Panc1 (cell line): ENCODE data around the gene GRIP2. TPM values are rescaled to one million over a fixed set of nuclear protein-coding genes. Genes with fewer than 3 reads are reported as not detected.

ENCODE experiments used
- ATAC-seq: fragments of 200-7000 bp; cut with Tn5 transposase; 2 replicates; pipeline ENCODE4 v1.9.1; 2020; ENCODE audit warnings: mild to moderate bottlenecking, moderate library complexity
- BruUV-seq: library from RNA; stranded (reverse); fragments of 400-500 nt; replicated peaks from 2 replicates; lab custom pipeline; 2021; lab: Mats Ljungman, UMichigan
- CTCF ChIA-PET: fragments of 300-600 bp; sonication (Branson Sonifier 250); formaldehyde crosslinking; loops from one replicate; lab custom pipeline; 2022; ENCODE audit warnings: antibody characterized with exemption; lab: Charles Lee
- POLR2A ChIA-PET: fragments of 300-600 bp; sonication (Branson Sonifier 250); formaldehyde crosslinking; loops from one replicate; lab custom pipeline; 2022; ENCODE audit warnings: antibody characterized with exemption; lab: Charles Lee
- DNase-seq: peaks from one replicate; pipeline ENCODE4 v3.0.0-alpha.2; 2010; ENCODE audit warnings: low read depth, low spot score
- H3K27ac ChIP-seq: 2 replicates; pipeline ENCODE4 v1.5.1; 2011; ENCODE audit warnings: mild to moderate bottlenecking, low read length, inconsistent platforms
- H3K27me3 ChIP-seq: fragments of 200-500 bp; sonication (Bioruptor generic); 2 replicates; pipeline ENCODE4 v1.6.0; 2014; ENCODE audit warnings: low read length, inconsistent platforms; ENCODE audit not compliant: control insufficient read depth, insufficient read depth
- H3K36me3 ChIP-seq: fragments of 200-500 bp; sonication (Bioruptor generic); 2 replicates; pipeline ENCODE4 v1.5.1; 2014; ENCODE audit warnings: inconsistent platforms, mild to moderate bottlenecking, low read length, moderate library complexity; ENCODE audit not compliant: control insufficient read depth, insufficient read depth
- H3K4me1 ChIP-seq: 2 replicates; pipeline ENCODE4 v1.5.1; 2011; ENCODE audit warnings: inconsistent platforms, mild to moderate bottlenecking, low read length, moderate library complexity; ENCODE audit not compliant: control insufficient read depth, insufficient read depth
- H3K4me3 ChIP-seq, 2 experiments: 2 replicates each; pipeline ENCODE4 v1.5.1; 2011 to 2012; ENCODE audit warnings: low read depth in 2 of 2, low read length in 2 of 2, mild to moderate bottlenecking in 2 of 2, inconsistent platforms in 1 of 2, moderate library complexity in 1 of 2
- H3K9me3 ChIP-seq: fragments of 200-500 bp; sonication (Bioruptor generic); 2 replicates; pipeline ENCODE4 v1.5.1; 2014; ENCODE audit warnings: low read depth, mild to moderate bottlenecking, inconsistent platforms, low read length, moderate library complexity; ENCODE audit not compliant: control insufficient read depth, insufficient read depth
- POLR2AphosphoS5 ChIP-seq: IDR thresholded peaks from 2 replicates; pipeline ENCODE4 v1.6.1; 2012; ENCODE audit warnings: mild to moderate bottlenecking, low read depth, low read length, moderate library complexity
- SIN3A ChIP-seq: IDR thresholded peaks from 2 replicates; pipeline ENCODE4 v1.6.1; 2012; ENCODE audit warnings: low read depth, mild to moderate bottlenecking, low read length, moderate library complexity, borderline replicate concordance; ENCODE audit not compliant: insufficient read depth
- TCF7L2 ChIP-seq: IDR thresholded peaks from 2 replicates; pipeline ENCODE4 v1.6.1; 2011; ENCODE audit warnings: mild to moderate bottlenecking, low read depth, low read length, inconsistent platforms
- in situ Hi-C: cut with HindIII; loops from 2 replicates; pipeline ENCODE4 v1.10.0; 2016; ENCODE audit warnings: low sequenced_read_pairs, low pct_unique_long_range_greater_than_20kb
- intact Hi-C: fragments of 100-400 bp; cut with micrococcal nuclease; formaldehyde crosslinking; loops from one replicate; pipeline ENCODE4 v1.10.0; 2022; ENCODE audit not compliant: unreplicated experiment
- total RNA-seq: library from RNA; stranded (reverse); gene quantifications from one replicate; pipeline ENCODE4 v1.2.1, GENCODE V29; 2021; ENCODE audit not compliant: unreplicated experiment
- TF ChIP-seq, protein P1 (sequence below), 2 experiments: IDR thresholded peaks; 2 replicates each; pipeline ENCODE4 v1.6.1; 2011 to 2012; ENCODE audit warnings: low read depth in 2 of 2, control low read depth in 1 of 2, low read length in 1 of 2, mild to moderate bottlenecking in 1 of 2, moderate library complexity in 1 of 2; ENCODE audit not compliant: insufficient read depth in 1 of 2
- TF ChIP-seq, protein P2 (sequence below): fragments of 450-650 bp; IDR thresholded peaks from 2 replicates; pipeline ENCODE4 v1.5.1; 2017; ENCODE audit warnings: mild to moderate bottlenecking

The GRIP2 gene
- total RNA-seq, 1 experiment from 2014 or later: 6.5 TPM

DNA sequence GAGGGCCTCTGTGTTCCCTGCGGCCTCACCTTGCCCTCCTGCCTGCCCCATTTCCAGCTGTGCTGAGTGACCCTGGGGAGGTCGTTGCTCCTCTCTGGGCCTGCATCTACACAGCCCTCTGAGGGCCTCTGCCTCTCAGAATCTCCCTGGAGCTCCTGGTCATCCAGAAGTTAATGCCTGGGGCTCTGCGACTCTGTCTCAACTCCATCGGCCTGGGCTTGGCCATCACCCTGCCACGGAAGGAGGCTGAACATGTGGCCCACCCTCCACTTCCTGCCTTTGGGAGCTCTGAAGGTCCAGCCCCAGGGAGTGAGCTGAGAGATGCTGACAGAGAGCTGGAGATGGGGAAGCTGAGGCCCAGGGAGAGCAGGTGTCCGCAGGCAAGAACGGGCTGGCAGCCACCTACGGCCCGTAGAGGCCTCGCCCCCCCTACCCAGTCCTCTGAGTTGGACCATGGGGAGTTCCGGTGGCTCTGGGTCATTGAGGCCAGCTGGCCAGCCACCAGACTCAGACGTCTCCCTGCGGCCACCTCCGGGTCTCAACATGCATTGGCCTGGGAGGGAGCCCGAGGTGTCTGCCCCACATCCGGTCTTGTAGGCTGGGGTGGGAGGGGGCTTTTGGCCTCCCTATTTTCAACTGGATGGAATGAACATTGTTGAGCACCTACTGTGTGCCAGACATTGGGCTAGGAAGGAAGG is 34.2 kb downstream of the GRIP2 start:
- Histone ChIP-seq H3K4me1 (no peaks in the 10 kb centered on the region), H3K36me3 (no peaks in the 10 kb centered on the region), H3K27ac (no peak overlapping the region), H3K27me3 (no peaks in the 10 kb centered on the region), H3K4me3 (no peak overlapping the region), H3K9me3 (no peaks in the 10 kb centered on the region)
- DNase-seq (no peak), ATAC-seq (no peak)
- intact Hi-C loops (loop anchor here (5.0 kb wide), 1 partner anchor 416 kb away; no protein-coding TSS in a partner anchor), in situ Hi-C loops (no loop called here)
- CTCF ChIA-PET: no interaction called here
- POLR2A ChIA-PET: no interaction called here
- TF ChIP-seq TCF7L2 (no peak), SIN3A (no peak), POLR2AphosphoS5 (no peak)
- TF ChIP-seq, protein P1, sequence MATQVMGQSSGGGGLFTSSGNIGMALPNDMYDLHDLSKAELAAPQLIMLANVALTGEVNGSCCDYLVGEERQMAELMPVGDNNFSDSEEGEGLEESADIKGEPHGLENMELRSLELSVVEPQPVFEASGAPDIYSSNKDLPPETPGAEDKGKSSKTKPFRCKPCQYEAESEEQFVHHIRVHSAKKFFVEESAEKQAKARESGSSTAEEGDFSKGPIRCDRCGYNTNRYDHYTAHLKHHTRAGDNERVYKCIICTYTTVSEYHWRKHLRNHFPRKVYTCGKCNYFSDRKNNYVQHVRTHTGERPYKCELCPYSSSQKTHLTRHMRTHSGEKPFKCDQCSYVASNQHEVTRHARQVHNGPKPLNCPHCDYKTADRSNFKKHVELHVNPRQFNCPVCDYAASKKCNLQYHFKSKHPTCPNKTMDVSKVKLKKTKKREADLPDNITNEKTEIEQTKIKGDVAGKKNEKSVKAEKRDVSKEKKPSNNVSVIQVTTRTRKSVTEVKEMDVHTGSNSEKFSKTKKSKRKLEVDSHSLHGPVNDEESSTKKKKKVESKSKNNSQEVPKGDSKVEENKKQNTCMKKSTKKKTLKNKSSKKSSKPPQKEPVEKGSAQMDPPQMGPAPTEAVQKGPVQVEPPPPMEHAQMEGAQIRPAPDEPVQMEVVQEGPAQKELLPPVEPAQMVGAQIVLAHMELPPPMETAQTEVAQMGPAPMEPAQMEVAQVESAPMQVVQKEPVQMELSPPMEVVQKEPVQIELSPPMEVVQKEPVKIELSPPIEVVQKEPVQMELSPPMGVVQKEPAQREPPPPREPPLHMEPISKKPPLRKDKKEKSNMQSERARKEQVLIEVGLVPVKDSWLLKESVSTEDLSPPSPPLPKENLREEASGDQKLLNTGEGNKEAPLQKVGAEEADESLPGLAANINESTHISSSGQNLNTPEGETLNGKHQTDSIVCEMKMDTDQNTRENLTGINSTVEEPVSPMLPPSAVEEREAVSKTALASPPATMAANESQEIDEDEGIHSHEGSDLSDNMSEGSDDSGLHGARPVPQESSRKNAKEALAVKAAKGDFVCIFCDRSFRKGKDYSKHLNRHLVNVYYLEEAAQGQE (IDR thresholded peaks at IDR 0.05; ENCODE audit: insufficient read depth in 1 of 2, low read depth in 2 of 2, low read length in 1 of 2): no peak
- TF ChIP-seq, protein P2, sequence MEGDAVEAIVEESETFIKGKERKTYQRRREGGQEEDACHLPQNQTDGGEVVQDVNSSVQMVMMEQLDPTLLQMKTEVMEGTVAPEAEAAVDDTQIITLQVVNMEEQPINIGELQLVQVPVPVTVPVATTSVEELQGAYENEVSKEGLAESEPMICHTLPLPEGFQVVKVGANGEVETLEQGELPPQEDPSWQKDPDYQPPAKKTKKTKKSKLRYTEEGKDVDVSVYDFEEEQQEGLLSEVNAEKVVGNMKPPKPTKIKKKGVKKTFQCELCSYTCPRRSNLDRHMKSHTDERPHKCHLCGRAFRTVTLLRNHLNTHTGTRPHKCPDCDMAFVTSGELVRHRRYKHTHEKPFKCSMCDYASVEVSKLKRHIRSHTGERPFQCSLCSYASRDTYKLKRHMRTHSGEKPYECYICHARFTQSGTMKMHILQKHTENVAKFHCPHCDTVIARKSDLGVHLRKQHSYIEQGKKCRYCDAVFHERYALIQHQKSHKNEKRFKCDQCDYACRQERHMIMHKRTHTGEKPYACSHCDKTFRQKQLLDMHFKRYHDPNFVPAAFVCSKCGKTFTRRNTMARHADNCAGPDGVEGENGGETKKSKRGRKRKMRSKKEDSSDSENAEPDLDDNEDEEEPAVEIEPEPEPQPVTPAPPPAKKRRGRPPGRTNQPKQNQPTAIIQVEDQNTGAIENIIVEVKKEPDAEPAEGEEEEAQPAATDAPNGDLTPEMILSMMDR: no peak
- BruUV-seq: no TSS peak

DNA sequence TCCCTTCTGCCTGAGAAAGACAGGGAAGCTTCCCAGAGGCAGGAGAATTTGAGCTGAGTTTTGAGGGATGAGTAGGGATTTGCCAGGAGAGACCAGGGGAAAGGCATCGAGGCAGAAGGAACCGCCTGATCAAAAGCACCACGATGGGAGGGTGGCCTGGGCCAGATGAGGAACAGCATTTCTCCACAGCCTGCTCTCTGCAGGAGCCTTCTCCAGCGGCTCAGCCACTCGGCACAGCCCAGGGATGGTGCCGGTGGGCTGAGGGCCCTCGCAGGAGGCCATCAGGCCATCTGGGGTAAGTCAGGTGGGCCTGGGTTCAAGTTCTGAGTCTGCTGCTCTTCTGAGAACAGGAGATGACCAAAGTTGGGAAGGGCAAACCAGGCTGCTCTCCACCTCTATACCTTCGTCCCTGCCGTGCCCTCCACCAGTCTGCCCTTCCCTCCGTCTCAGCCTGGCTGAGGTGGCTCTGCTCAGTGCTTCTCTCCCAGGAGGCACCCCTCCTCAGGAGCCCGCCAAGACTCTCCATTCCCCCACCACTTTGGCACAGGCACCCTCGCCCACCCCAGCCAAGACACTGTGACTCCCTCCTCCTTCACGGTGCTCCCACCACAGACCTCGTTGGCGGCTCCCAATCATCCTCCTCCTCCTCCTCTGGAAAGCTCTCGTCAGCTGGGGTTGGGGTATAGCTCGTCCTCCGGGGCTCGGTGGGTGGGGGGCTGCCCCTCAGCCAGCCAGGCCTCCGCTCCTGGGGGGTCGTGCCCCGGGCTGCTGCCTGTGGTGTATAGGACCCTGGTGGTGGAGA is 34.9 kb downstream of the GRIP2 start:
- BruUV-seq: no TSS peak
- ChIA-PET CTCF (no interaction called here), POLR2A (no interaction called here)
- Histone ChIP-seq H3K27ac (no peak overlapping the region), H3K9me3 (no peaks in the 10 kb centered on the region), H3K27me3 (no peaks in the 10 kb centered on the region), H3K36me3 (no peaks in the 10 kb centered on the region), H3K4me1 (no peaks in the 10 kb centered on the region), H3K4me3 (no peak overlapping the region)
- DNase-seq: no peak
- no peak for ATAC-seq
- TF ChIP-seq, protein P1 (IDR thresholded peaks at IDR 0.05; ENCODE audit: insufficient read depth in 1 of 2, low read depth in 2 of 2, low read length in 1 of 2): no peak
- TF ChIP-seq, protein P2: no peak
- no peak for TF ChIP-seq SIN3A
- no peak for TF ChIP-seq POLR2AphosphoS5
- no peak for TF ChIP-seq TCF7L2
- in situ Hi-C loops: no loop called here
- intact Hi-C loops: loop anchor here (5.0 kb wide), 1 partner anchor 417 kb away; no protein-coding TSS in a partner anchor
